Ishikawa (cell line): ENCODE measurements around the gene PROC.

Source experiments
- EGR1 ChIP-seq: IDR thresholded peaks from 2 replicates; pipeline ENCODE4 v1.6.1; 2012
- EP300 ChIP-seq: IDR thresholded peaks from 2 replicates; pipeline ENCODE4 v1.6.1; 2012; ENCODE audit warnings: borderline replicate concordance
- REST ChIP-seq: IDR thresholded peaks from 2 replicates; pipeline ENCODE4 v1.6.1; 2012; ENCODE audit warnings: low read depth, mild to moderate bottlenecking
- TCF12 ChIP-seq: IDR thresholded peaks from 2 replicates; pipeline ENCODE4 v1.6.1; 2012; ENCODE audit warnings: low read depth
- TEAD4 ChIP-seq: IDR thresholded peaks from 2 replicates; pipeline ENCODE4 v1.6.1; 2012
- TF ChIP-seq, protein P1 (sequence below): IDR thresholded peaks from 2 replicates; pipeline ENCODE4 v1.6.1; 2012

- TF ChIP-seq, protein P1, sequence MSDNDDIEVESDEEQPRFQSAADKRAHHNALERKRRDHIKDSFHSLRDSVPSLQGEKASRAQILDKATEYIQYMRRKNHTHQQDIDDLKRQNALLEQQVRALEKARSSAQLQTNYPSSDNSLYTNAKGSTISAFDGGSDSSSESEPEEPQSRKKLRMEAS: no peak
- TF ChIP-seq EGR1 (no peak), EP300 (no peak), TCF12 (no peak), REST (no peak), TEAD4 (no peak)
Measured at GRCh38 chr2:127451981-127452380, 33.8 kb downstream of the PROC start.
